GM12878 (cell line): ENCODE results near the gene PCDHGC3. TPM values are rescaled to one million over a fixed set of nuclear protein-coding genes. Genes with fewer than 3 reads are reported as not detected.

Experiments used
- ASH2L ChIP-seq: fragments of 300-600, 200-600 bp; sonication (generic); IDR thresholded peaks from 2 replicates; pipeline ENCODE4 v1.6.1; 2017; ENCODE audit warnings: low read depth, mild to moderate bottlenecking, borderline replicate concordance
- BCL3 ChIP-seq: IDR thresholded peaks from 2 replicates; pipeline ENCODE4 v1.6.1; 2011; ENCODE audit warnings: borderline replicate concordance, low read depth, mild to moderate bottlenecking, moderate library complexity, low read length; ENCODE audit not compliant: insufficient read depth, poor library complexity, severe bottlenecking
- CHD1 ChIP-seq: IDR thresholded peaks from 2 replicates; pipeline ENCODE4 v1.6.1; 2012; ENCODE audit warnings: low read depth, low read length, improper control_type of control experiment
- CREM ChIP-seq: IDR thresholded peaks from 2 replicates; pipeline ENCODE4 v1.6.1; 2014; ENCODE audit warnings: antibody characterized with exemption, low read depth
- CTCF ChIP-seq, 3 experiments: IDR thresholded peaks in 2 of 3; conservative IDR thresholded peaks in 1 of 3; 2 replicates each; pipeline ENCODE4 v1.5.1; 2011; ENCODE audit warnings: low read depth in 3 of 3, low read length in 3 of 3, mild to moderate bottlenecking in 3 of 3, control low read depth in 2 of 3, moderate library complexity in 2 of 3, inconsistent platforms in 1 of 3, mixed read lengths in 1 of 3; ENCODE audit not compliant: control insufficient read depth in 2 of 3, insufficient read depth in 1 of 3; ENCODE audit errors: extremely low read depth in 1 of 3
- FOXK2 ChIP-seq: fragments of 450-650 bp; IDR thresholded peaks from 2 replicates; pipeline ENCODE4 v1.6.1; 2017; ENCODE audit warnings: mild to moderate bottlenecking, moderate library complexity
- GABPA ChIP-seq: IDR thresholded peaks from 2 replicates; pipeline ENCODE4 v1.6.1; 2014; ENCODE audit warnings: antibody characterized with exemption, low read depth, mild to moderate bottlenecking, inconsistent platforms
- HDAC2 ChIP-seq: fragments of 200-600 bp; sonication (generic); IDR thresholded peaks from 2 replicates; pipeline ENCODE4 v1.6.1; 2017
- HDAC6 ChIP-seq: fragments of 200-600 bp; sonication (generic); IDR thresholded peaks from one replicate; pipeline ENCODE4 v1.8.0; 2017; ENCODE audit warnings: antibody characterized with exemption; ENCODE audit not compliant: unreplicated experiment
- LARP7 ChIP-seq: fragments of 450-650 bp; IDR thresholded peaks from 2 replicates; pipeline ENCODE4 v1.6.1; 2017; ENCODE audit warnings: mild to moderate bottlenecking
- MEF2A ChIP-seq: IDR thresholded peaks from 2 replicates; pipeline ENCODE4 v1.6.1; 2011; ENCODE audit warnings: low read depth, mild to moderate bottlenecking, low read length, moderate library complexity; ENCODE audit not compliant: insufficient read depth
- MXI1 ChIP-seq: fragments of 150-350 bp; IDR thresholded peaks from 2 replicates; pipeline ENCODE4 v1.6.1; 2011; ENCODE audit warnings: low read depth, mild to moderate bottlenecking, inconsistent platforms, low read length, improper control_type of control experiment
- NBN ChIP-seq: fragments of 450-650 bp; IDR thresholded peaks from 2 replicates; pipeline ENCODE4 v1.6.1; 2016
- NFYA ChIP-seq: IDR thresholded peaks from 2 replicates; pipeline ENCODE4 v1.6.1; 2011; ENCODE audit warnings: low read depth, mild to moderate bottlenecking, low read length, improper control_type of control experiment, borderline replicate concordance
- NFYB ChIP-seq: IDR thresholded peaks from 2 replicates; pipeline ENCODE4 v1.6.1; 2011; ENCODE audit warnings: low read depth, mild to moderate bottlenecking, low read length, improper control_type of control experiment, moderate library complexity; ENCODE audit not compliant: insufficient read depth
- NR2C2 ChIP-seq: IDR thresholded peaks from 2 replicates; pipeline ENCODE4 v1.6.1; 2011; ENCODE audit warnings: borderline replicate concordance, low read depth; ENCODE audit not compliant: control insufficient read depth, insufficient read length
- PAX8 ChIP-seq: fragments of 450-650 bp; IDR thresholded peaks from 2 replicates; pipeline ENCODE4 v1.6.1; 2017; ENCODE audit warnings: mild to moderate bottlenecking, moderate library complexity
- PML ChIP-seq: IDR thresholded peaks from 2 replicates; pipeline ENCODE4 v1.6.1; 2012; ENCODE audit warnings: low read length, inconsistent platforms
- POU2F2 ChIP-seq: IDR thresholded peaks from 3 replicates; pipeline ENCODE4 v1.6.1; 2011; ENCODE audit warnings: low read depth, mild to moderate bottlenecking, low read length, borderline replicate concordance
- RELA ChIP-seq: fragments of 450-650 bp; IDR thresholded peaks from 2 replicates; pipeline ENCODE4 v1.8.0; 2014; ENCODE audit warnings: borderline replicate concordance; ENCODE audit not compliant: partially characterized antibody
- SIN3A ChIP-seq: IDR thresholded peaks from 2 replicates; pipeline ENCODE4 v1.6.1; 2012; ENCODE audit warnings: low read depth, low read length, improper control_type of control experiment
- SKIL ChIP-seq: fragments of 450-650 bp; IDR thresholded peaks from 2 replicates; pipeline ENCODE4 v1.6.1; 2017; ENCODE audit warnings: mild to moderate bottlenecking, low read depth, inconsistent platforms; ENCODE audit not compliant: poor library complexity, severe bottlenecking
- SREBF2 ChIP-seq: IDR thresholded peaks from 2 replicates; pipeline ENCODE4 v1.6.1; 2012; ENCODE audit warnings: mild to moderate bottlenecking, low read length
- TAF1 ChIP-seq: IDR thresholded peaks from 2 replicates; pipeline ENCODE4 v1.6.1; 2011; ENCODE audit warnings: mild to moderate bottlenecking, low read depth, low read length, borderline replicate concordance
- TCF3 ChIP-seq: IDR thresholded peaks from 2 replicates; pipeline ENCODE4 v1.6.1; 2012; ENCODE audit warnings: low read depth, mild to moderate bottlenecking, low read length, borderline replicate concordance; ENCODE audit not compliant: insufficient read depth
- YBX1 ChIP-seq: fragments of 450-650 bp; IDR thresholded peaks from 2 replicates; pipeline ENCODE4 v1.6.1; 2016; ENCODE audit warnings: antibody characterized with exemption
- ZNF384 ChIP-seq: IDR thresholded peaks from 2 replicates; pipeline ENCODE4 v1.6.1; 2012; ENCODE audit warnings: low read depth, mild to moderate bottlenecking, low read length, improper control_type of control experiment, borderline replicate concordance
- polyA plus RNA-seq, 11 experiments: library from polyadenylated mRNA; depleted of rRNA in 4 of 11; unstranded in 6 of 11; stranded (reverse) in 5 of 11; fragments of >200 nt; fragmentation: Nextera tagmentation in 4 of 11; fragmentation: Illumina TruSeq in 1 of 11; extraction: Ambion mirVana in 4 of 11; extraction: Trizol in 1 of 11; gene quantifications; 1 replicate in 1 of 11; 2 replicates in 10 of 11; pipeline versions ENCODE4 v1.2.1 to v1.2.3, GENCODE V29; 2011 to 2016; ENCODE audit warnings: inconsistent platforms in 2 of 11, missing spikeins in 2 of 11, low read depth in 1 of 11
- total RNA-seq, 4 experiments: library from RNA; depleted of rRNA in 3 of 4; stranded (reverse); fragments of >200 nt in 3 of 4; fragmentation: Illumina TruSeq in 1 of 4; extraction: Trizol in 1 of 4; gene quantifications; 2 replicates each; pipeline versions ENCODE4 v1.2.1 to v1.2.3, GENCODE V29; 2013 to 2021

The PCDHGC3 gene
- total and polyA plus RNA-seq, 10 of the 15 experiments (the other 5 are each of a cell fraction or from before 2014, with no cell fraction given), result 0.53 to 22.1 (median 12.0) TPM

DNA sequence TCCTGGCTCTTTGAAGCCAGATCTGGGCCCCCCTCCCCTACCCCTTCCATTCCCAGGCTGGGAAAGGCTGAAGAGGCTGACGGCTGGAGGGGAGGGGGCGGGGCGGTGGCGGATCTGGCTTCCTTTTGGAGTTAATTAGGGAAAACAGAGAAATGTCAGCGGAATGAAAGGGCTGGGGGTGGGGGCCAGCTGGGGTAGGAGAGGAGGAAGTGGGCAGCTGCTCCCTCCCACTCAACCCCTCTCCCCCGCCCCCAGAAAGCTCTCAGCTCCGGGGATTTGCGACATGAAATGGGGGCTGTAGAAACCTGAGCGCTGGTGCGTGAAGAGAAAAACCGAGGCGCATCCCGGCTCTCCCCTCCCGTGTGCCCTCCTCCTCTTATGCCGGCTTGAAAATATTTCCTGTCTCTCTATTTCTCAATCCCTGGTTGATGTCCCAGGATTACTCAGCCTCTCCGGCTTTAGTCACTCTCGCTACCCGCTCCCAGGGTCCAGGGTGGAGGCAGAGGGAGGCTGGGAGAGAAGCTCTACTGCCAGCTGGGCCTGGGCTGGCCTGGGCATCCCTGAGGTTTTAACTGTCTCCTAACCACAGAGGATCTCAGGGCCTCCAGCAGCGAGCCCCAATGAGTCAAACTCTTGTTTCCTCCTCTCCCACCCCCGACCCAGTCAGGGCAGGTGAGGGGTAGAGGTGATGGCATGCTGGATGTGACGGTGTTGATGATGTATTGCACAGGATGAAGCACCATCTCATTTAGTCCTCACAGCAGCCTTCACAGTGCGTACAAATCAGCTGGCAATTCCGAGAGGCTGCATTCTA lies 33.2 kb downstream of the PCDHGC3 start (continued):
- no peak for TF ChIP-seq NBN
- no peak for TF ChIP-seq YBX1
- no peak for TF ChIP-seq RELA
- no peak for TF ChIP-seq NFYA
- no peak for TF ChIP-seq HDAC6
- no peak for TF ChIP-seq ZNF384
- no peak for TF ChIP-seq SKIL
- TF ChIP-seq PML, result no peak
- TF ChIP-seq CHD1, result no peak
- no peak for TF ChIP-seq GABPA
- TF ChIP-seq MXI1, result no peak
- no peak for TF ChIP-seq FOXK2
- no peak for TF ChIP-seq POU2F2
- no peak for TF ChIP-seq NR2C2
- TF ChIP-seq BCL3, result peak; percentile 27
- TF ChIP-seq SREBF2, result no peak
- TF ChIP-seq TAF1, result peak; percentile 14; the same call in 1 of the 2 replicates
- no peak for TF ChIP-seq HDAC2
- TF ChIP-seq NFYB, result no peak
- TF ChIP-seq ASH2L, result no peak
- no peak for TF ChIP-seq SIN3A
- TF ChIP-seq CREM, result peak; percentile 89
- 0 out of 2 replicates have a peak, but pooled peaks have one; percentile 13 for TF ChIP-seq MEF2A
- TF ChIP-seq TCF3, result peak; percentile 77; the same call in 1 of the 2 replicates
- TF ChIP-seq LARP7, result no peak
- TF ChIP-seq PAX8, result no peak
- no peak for TF ChIP-seq CTCF (IDR thresholded peaks at IDR 0.05 in 2 of 3, conservative IDR thresholded peaks at IDR 0.05 in 1 of 3; ENCODE audit: control insufficient read depth in 2 of 3, extremely low read depth in 1 of 3, insufficient read depth in 1 of 3, low read depth in 3 of 3, low read length in 3 of 3)
